SK-N-SH treated with all-trans-retinoic acid at 6 μM for 48 hours (cell line): ENCODE data around the gene GPSM1.

Source experiments
- PATZ1 ChIP-seq: fragments of 250-450 bp; sonication (Bioruptor Pico); IDR thresholded peaks from 2 replicates; pipeline ENCODE4 v1.8.0; 2020; ENCODE audit warnings: mild to moderate bottlenecking, moderate library complexity, borderline replicate concordance
- ZFP30 ChIP-seq: fragments of 450-650 bp; formaldehyde crosslinking; IDR thresholded peaks from 2 replicates; pipeline ENCODE4 v1.5.0; 2022; ENCODE audit warnings: mild to moderate bottlenecking, moderate library complexity

- TF ChIP-seq ZFP30 (CRISPR knock-in tag) (no peak), PATZ1 (CRISPR knock-in tag) (no peak)
Observed at GRCh38 chr9:136383436-136383835, 56.1 kb downstream of the GPSM1 start.
